Nephron progenitor cell (in vitro differentiated cells): ENCODE measurements around the gene TEX51.
A peak's percentile ranks its signal among the peaks of the same experiment; 100 is the strongest.

Source experiments
- DNase-seq: peaks from one replicate; pipeline ENCODE4 v3.0.0; 2021
- H3K27ac Mint-ChIP-seq: 2 replicates; pipeline ENCODE4 v1.8.0; 2021; ENCODE audit warnings: mild to moderate bottlenecking, moderate library complexity, mixed read lengths
- H3K27me3 Mint-ChIP-seq: 2 replicates; pipeline ENCODE4 v1.8.0; 2021; ENCODE audit warnings: mild to moderate bottlenecking, low read depth, mixed read lengths; ENCODE audit not compliant: poor library complexity
- H3K36me3 Mint-ChIP-seq: 2 replicates; pipeline ENCODE4 v1.8.0; 2021; ENCODE audit warnings: low read depth, mixed read lengths
- H3K4me1 Mint-ChIP-seq: 2 replicates; pipeline ENCODE4 v1.8.0; 2021; ENCODE audit warnings: mixed read lengths
- H3K4me3 Mint-ChIP-seq: 2 replicates; pipeline ENCODE4 v1.8.0; 2021; ENCODE audit warnings: mild to moderate bottlenecking, moderate library complexity, mixed read lengths
- H3K9me3 Mint-ChIP-seq: 2 replicates; pipeline ENCODE4 v1.8.0; 2021; ENCODE audit warnings: mild to moderate bottlenecking, moderate library complexity, mixed read lengths
- CTCF ChIP-seq: fragments of 200-600 bp; sonication (generic); IDR thresholded peaks from 2 replicates; pipeline ENCODE4 v1.5.0; 2021; ENCODE audit warnings: antibody characterized with exemption

The TEX51 gene

GRCh38 chr2:126886916-126887280 lies 11.8 kb upstream of the TEX51 start:
- peaks cover 22% of the 10 kb centered on the region for H3K27me3 Mint-ChIP-seq
- H3K9me3 Mint-ChIP-seq: no peaks in the 10 kb centered on the region
- H3K4me1 Mint-ChIP-seq: peaks cover 20% of the 10 kb centered on the region
- H3K36me3 Mint-ChIP-seq: no peaks in the 10 kb centered on the region
- TF ChIP-seq CTCF: no peak
- H3K4me3 Mint-ChIP-seq: peak overlapping the region; percentile 65
- no peak overlapping the region for H3K27ac Mint-ChIP-seq
- no peak for DNase-seq

GRCh38 chr2:126887506-126887905 lies 11.2 kb upstream of the TEX51 start:
- TF ChIP-seq CTCF: no peak
- Mint-ChIP-seq H3K4me1 (peaks cover 20% of the 10 kb centered on the region), H3K4me3 (no peak overlapping the region), H3K9me3 (no peaks in the 10 kb centered on the region), H3K27ac (no peak overlapping the region), H3K36me3 (no peaks in the 10 kb centered on the region), H3K27me3 (peaks cover 20% of the 10 kb centered on the region)
- no peak for DNase-seq

DNA sequence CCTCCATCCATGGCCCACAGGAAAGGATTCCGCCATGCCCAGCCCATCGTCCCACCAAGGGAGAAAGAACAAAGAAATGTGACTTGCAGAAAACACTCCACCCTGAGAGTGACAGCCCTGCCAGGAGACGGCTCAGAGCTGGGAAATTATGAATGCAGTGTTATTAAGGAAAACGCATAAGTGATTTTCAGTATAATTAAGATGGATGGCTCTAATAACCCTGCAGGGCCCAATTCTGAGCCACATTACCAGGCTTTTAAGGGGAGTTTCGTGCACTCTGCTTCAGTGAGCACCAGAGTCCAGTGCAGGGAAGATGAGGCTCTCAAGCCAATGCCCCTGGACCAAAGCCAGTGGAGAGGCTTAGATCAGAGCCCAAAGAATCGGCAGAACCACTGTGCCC lies 10.6 kb upstream of the TEX51 start:
- TF ChIP-seq CTCF: no peak
- H3K9me3 Mint-ChIP-seq: no peaks in the 10 kb centered on the region
- no peaks in the 10 kb centered on the region for H3K36me3 Mint-ChIP-seq
- H3K4me1 Mint-ChIP-seq: peaks cover 18% of the 10 kb centered on the region
- H3K27ac Mint-ChIP-seq: no peak overlapping the region
- no peak for DNase-seq
- peaks cover 20% of the 10 kb centered on the region for H3K27me3 Mint-ChIP-seq
- H3K4me3 Mint-ChIP-seq: no peak overlapping the region

DNA sequence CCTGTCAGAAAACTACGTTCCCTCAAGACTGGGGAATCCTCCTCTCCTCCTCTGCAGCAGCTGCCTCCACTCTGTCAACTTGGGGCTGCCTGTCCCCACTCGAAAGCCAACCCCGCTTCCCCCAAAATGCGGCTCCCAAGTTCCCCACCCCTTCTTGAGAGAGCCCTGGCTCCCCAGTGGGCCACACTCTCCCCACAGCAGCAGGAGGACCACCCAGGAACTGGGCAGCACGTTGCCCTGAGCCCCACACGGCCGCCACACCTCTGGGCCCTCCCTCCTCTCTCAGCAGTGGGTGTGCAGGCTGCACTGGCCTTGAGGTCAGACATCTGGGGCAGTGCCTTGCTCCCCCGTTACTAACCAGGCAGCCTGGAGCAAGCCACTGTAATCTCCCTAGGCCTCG lies 9.6 kb upstream of the TEX51 start:
- Mint-ChIP-seq H3K4me1 (peaks cover 16% of the 10 kb centered on the region), H3K36me3 (no peaks in the 10 kb centered on the region), H3K9me3 (no peaks in the 10 kb centered on the region), H3K27me3 (peaks cover 21% of the 10 kb centered on the region), H3K4me3 (no peak overlapping the region), H3K27ac (no peak overlapping the region)
- no peak for TF ChIP-seq CTCF
- no peak for DNase-seq

- H3K27ac Mint-ChIP-seq: peak overlapping the region; percentile 87
- DNase-seq: no peak
These were observed 9.1 kb upstream of the TEX51 start for GRCh38 chr2:126889496-126890135.

More at GRCh38 chr2:126889496-126890135, 9.1 kb upstream of the TEX51 start:
- H3K27me3 Mint-ChIP-seq: peaks cover 21% of the 10 kb centered on the region
- peaks cover 16% of the 10 kb centered on the region for H3K4me1 Mint-ChIP-seq
- no peaks in the 10 kb centered on the region for H3K36me3 Mint-ChIP-seq
- H3K4me3 Mint-ChIP-seq: no peak overlapping the region
- no peaks in the 10 kb centered on the region for H3K9me3 Mint-ChIP-seq
- TF ChIP-seq CTCF: no peak
